ENCODE measurements around the gene COBLL1. TPM values are rescaled to one million over a fixed set of nuclear protein-coding genes. Genes with fewer than 3 reads are reported as not detected.

The COBLL1 gene, protein sequence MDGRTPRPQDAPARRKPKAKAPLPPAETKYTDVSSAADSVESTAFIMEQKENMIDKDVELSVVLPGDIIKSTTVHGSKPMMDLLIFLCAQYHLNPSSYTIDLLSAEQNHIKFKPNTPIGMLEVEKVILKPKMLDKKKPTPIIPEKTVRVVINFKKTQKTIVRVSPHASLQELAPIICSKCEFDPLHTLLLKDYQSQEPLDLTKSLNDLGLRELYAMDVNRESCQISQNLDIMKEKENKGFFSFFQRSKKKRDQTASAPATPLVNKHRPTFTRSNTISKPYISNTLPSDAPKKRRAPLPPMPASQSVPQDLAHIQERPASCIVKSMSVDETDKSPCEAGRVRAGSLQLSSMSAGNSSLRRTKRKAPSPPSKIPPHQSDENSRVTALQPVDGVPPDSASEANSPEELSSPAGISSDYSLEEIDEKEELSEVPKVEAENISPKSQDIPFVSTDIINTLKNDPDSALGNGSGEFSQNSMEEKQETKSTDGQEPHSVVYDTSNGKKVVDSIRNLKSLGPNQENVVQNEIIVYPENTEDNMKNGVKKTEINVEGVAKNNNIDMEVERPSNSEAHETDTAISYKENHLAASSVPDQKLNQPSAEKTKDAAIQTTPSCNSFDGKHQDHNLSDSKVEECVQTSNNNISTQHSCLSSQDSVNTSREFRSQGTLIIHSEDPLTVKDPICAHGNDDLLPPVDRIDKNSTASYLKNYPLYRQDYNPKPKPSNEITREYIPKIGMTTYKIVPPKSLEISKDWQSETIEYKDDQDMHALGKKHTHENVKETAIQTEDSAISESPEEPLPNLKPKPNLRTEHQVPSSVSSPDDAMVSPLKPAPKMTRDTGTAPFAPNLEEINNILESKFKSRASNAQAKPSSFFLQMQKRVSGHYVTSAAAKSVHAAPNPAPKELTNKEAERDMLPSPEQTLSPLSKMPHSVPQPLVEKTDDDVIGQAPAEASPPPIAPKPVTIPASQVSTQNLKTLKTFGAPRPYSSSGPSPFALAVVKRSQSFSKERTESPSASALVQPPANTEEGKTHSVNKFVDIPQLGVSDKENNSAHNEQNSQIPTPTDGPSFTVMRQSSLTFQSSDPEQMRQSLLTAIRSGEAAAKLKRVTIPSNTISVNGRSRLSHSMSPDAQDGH
- total RNA-seq (2014; rRNA removed; shearing (Covaris generic)) = 4.6 and 7.7 TPM in 2 replicates
- polyA plus RNA-seq (2015; cell fraction: cytosol; rRNA removed) = 13.0 and 17.6 TPM in 2 replicates
- 20.6 and 20.7 TPM in 2 replicates for polyA plus RNA-seq (2015; cell fraction: nucleus; rRNA removed)

DNA sequence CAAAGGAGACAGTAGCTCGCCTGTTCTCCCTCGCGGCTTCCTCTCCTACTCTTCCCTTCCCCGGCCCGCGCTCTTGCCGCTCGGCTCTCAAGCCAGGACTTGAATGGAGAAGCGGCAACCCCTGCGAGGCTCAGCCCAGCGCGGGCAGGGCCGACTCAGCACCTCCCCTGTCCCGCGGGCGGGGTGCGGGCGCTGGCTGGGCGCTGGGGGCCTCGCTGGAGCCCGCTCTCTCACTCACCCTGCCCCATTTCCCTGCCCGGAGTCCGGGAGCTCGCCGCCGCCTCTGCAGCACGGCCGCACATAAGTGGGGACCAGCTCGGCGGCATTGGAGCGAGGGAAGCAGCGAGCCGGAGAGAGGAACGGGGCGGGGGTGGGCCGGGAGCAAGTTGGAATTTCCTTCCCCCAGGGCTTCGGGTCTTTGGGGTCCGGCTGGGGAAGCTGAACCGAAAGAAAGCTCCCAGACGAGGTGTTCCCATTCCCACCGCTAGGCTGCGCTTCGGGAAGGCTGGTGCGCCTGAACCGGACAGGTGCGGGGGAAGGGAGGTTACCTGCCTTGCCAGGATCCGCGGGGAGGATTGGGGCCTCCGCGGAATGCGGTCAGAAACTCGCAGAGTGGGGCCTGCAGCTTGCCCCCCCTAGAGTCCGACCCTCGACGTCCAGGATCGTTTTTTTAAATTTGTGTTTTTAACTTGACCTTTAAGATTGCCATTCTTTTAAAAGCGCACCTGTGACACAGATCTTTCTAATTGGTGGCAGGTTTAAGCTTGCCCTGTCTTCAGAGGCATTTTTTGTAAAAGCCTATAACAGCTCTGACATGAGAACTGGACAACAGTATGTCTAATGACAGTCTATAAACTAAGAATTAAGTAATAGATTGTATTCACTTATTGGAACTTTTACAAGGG lies at the start of gene COBLL1:
Gene COBLL1 (minus strand): TSS at position 105 of the 905 bp plus-strand sequence. CDS start 627 bp downstream, outside the sequence.
- DNase-seq (ENCODE audit: low read depth, low spot score) = peak; percentile 70
- in situ Hi-C loops (cut with HindIII; ENCODE audit: low pct_unique_long_range_greater_than_20kb, low sequenced_read_pairs) = no loop called here

DNA sequence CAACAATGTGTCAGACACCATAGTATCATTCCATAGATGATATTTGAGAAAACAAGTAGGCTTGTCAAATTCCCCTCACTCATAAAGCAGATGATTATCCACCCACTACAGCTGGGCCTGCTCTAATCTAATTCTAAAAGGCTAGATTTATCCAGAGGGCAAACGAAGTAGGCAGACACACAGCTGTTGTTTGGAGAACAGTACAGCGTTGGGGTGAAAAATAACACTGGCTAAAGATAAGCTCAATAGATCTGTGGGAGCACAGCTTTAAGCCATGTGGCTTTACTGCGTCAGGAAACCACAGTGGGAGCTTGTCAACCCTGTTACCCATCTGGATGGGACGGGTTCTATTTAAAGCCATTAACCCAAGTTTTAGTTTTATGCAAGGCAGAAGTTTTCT lies 48.9 kb upstream of the COBLL1 start:
- in situ Hi-C loops (cut with HindIII; ENCODE audit: low pct_unique_long_range_greater_than_20kb, low sequenced_read_pairs) = no loop called here
- peak; percentile 37 for DNase-seq (ENCODE audit: low read depth, low spot score)

DNA sequence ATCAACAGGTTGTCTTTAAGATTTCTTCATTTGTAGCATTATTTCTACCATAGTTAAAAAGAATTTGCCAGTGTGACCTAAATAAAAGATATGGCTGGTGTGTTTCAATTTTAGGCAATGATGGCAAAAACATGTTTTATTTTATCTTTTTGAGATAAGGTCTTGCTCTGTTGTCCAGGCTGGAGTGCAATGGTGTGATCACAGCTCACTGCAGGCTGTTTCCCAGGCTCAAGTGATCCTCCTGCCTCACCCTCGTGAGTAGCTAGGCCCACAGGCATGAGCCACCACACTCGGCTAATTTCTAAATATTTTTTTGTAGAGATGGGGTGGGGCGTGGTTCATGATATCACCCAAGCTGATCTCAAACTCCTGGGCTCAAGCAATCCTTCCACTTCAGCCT lies 47.0 kb upstream of the COBLL1 start:
- no peak for DNase-seq (ENCODE audit: low read depth, low spot score)
- in situ Hi-C loops (cut with HindIII; ENCODE audit: low pct_unique_long_range_greater_than_20kb, low sequenced_read_pairs) = no loop called here

DNA sequence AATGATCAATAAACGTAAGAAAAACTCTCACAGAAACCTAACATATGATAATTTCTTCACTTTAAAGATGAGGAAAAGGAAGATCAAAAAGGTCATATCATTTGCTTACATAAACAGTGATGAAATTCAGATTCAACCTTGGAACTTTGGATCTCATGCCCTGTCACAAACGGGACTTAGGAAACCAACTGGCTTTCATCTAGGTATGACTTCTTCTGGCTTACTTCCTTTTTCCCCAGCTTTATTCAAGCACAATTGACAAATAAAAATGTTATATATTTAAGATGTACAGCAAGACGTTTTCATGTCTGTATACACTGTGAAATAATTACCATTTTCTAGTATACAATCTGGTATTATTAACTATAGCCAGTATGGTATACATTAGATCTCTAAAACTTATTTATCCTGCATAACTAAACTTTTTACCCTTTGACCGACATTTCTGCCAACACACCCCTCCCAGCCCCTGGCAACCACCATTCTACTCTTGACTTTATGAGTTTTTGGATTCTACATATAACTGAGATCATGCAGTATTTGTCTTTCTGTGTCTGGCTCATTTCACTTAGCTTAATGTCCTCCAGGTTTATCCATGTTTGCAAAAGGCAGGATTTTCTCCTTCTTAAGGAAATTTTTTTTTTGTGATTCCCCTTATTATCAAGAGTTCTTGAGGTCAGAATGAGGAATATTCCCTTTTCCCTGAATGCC lies 46.0 kb upstream of the COBLL1 start:
- DNase-seq (ENCODE audit: low read depth, low spot score) = no peak
- in situ Hi-C loops (cut with HindIII; ENCODE audit: low pct_unique_long_range_greater_than_20kb, low sequenced_read_pairs) = no loop called here

DNA sequence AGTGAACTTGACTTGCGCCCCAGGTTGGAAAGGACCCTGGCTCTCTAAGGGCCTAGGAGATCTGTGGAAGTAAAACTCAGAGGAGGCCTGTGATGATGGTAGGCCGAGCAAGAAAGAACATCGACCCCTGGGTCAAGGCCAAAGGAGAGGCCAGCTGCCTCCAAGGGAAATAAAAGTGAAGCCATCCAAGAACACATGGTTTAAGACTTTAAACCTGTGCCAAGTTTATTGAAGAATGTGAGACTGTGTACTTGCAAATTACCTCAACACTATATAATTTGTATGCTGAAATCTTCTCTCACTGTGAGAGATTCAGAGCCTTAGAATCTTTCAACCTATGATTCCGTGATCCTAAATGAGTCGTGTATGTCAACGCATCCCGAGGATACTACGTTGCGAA lies 40.7 kb upstream of the COBLL1 start:
- no peak for DNase-seq (ENCODE audit: low read depth, low spot score)
- in situ Hi-C loops (cut with HindIII; ENCODE audit: low pct_unique_long_range_greater_than_20kb, low sequenced_read_pairs) = no loop called here

DNA sequence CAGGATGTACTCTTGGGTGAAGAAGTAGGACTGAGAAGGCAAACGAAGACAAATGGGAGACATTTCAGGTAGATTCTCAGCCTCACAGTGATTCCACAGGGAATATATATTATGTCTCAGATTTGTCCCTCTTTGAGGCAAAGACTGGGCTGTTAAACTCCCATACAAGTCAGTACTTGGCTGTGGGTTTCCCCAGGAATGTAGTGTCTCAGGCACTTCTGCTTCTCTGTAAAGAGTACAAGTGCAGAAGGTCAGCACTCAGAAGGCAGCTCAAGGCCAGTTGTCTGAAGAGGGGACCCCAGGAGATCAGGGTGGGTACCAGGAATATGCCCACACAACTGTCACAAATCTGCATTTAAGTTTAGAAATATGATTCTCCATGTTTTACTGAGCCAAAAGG lies 39.9 kb upstream of the COBLL1 start:
- in situ Hi-C loops (cut with HindIII; ENCODE audit: low pct_unique_long_range_greater_than_20kb, low sequenced_read_pairs) = no loop called here
- no peak for DNase-seq (ENCODE audit: low read depth, low spot score)

DNA sequence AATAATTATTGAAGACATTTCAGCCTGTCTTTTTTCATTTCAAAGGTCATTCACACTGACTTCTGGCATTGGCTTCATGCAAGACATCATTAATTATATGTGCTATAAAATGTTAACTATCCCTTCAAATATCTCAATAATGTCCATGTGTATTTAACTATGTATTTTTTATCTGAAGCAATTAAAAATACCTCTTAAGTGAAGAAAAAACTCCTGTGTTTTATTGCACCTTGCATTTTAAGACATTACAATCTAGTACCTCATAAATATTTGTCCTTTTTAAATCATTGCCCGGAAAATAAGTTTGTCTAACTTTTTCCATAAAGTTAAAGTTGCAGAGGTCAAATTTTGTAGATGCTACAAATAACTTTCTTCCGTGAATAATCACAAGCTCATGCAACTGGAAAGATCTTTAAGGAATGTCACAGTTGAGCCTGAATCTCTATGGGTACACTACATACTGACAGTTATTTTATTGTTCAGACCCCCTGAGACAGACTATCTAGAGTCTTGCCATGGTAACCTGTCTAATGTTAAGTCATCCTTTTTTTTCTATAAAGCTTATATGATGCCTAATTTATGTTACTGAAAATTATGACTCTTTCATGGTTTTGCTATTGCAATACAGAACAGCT lies 38.4 kb upstream of the COBLL1 start:
- no peak for DNase-seq (ENCODE audit: low read depth, low spot score)
- in situ Hi-C loops (cut with HindIII; ENCODE audit: low pct_unique_long_range_greater_than_20kb, low sequenced_read_pairs) = no loop called here

DNA sequence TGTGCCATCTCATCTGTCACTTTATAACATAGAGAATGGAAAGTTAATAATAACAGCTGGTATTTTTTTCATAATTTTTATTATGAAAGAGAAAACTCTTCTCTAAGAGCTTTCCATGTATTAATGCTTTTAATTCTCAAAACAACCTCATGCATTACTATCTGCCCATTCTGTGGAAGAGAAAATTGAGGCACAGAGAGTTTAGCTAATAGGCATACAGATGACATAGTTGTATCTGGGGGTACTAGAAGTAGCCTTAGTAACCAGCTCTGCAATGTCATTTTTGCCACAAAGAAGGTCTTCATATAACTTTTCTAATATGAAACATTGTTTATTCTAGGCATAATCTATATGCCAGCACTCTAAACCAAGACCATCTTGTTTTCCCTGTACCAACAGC lies 36.3 kb upstream of the COBLL1 start:
- in situ Hi-C loops (cut with HindIII; ENCODE audit: low pct_unique_long_range_greater_than_20kb, low sequenced_read_pairs) = no loop called here

DNA sequence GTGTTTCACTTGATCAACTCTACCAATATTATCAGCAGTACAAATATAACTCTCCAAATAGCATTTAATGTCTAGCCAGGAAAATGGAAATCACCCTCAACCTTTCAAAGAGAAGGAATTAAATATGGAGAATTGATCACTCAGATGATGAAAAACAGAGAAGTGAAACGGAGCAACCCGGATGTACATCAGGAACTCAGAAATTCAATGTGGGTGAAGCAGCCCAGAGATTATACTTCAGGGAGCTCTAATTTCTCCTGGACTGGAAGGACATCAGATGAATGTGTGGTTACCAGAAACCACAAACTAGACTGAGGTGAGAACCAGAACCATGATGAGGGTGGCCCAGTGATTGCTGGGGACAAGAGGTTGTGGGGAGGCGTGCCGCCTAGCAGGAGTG lies 35.5 kb upstream of the COBLL1 start:
- DNase-seq (ENCODE audit: low read depth, low spot score) = no peak
- in situ Hi-C loops (cut with HindIII; ENCODE audit: low pct_unique_long_range_greater_than_20kb, low sequenced_read_pairs) = no loop called here

More for the DNA sequence above, 36.3 kb upstream of the COBLL1 start:
- DNase-seq (ENCODE audit: low read depth, low spot score) = no peak

DNA sequence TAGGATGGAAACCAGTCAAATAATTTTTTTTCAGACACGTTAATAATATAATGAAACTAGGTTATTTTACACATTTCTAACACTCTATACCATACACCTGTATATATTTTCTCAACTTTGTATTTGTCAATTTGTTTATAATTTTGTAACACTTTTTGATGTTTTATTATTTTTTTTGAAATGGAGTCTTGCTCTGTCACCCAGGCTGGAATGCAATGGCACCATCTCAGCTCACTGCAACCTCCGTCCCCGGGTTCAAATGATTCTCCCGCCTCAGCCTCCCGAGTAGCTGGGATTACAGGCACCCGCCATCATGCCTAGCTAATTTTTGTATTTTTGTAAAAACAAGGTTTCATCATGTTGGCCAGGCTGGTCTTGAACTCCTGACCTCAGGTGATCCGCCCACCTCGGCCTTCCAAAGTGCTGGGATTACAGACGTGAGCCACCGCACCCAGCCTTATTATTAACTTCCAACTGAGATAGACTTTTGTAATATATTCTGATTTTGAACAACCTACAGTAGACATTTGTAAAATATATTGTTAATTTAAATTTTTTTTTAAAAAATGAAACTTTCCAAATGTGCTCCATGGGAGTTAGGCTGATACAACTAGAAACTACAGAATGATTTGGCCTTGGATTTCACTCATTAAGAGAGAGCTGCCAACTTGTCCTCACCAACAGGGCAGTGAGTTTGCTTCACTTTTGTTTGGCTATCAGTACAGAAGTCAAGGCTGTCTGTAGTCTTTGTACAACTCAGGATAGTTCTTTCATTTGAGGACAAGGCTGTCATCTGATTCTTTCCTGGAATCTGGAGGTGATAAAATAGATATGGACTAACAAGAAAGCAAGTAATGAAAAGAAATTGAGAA lies 33.9 kb upstream of the COBLL1 start:
- no peak for DNase-seq (ENCODE audit: low read depth, low spot score)
- in situ Hi-C loops (cut with HindIII; ENCODE audit: low pct_unique_long_range_greater_than_20kb, low sequenced_read_pairs) = no loop called here

DNA sequence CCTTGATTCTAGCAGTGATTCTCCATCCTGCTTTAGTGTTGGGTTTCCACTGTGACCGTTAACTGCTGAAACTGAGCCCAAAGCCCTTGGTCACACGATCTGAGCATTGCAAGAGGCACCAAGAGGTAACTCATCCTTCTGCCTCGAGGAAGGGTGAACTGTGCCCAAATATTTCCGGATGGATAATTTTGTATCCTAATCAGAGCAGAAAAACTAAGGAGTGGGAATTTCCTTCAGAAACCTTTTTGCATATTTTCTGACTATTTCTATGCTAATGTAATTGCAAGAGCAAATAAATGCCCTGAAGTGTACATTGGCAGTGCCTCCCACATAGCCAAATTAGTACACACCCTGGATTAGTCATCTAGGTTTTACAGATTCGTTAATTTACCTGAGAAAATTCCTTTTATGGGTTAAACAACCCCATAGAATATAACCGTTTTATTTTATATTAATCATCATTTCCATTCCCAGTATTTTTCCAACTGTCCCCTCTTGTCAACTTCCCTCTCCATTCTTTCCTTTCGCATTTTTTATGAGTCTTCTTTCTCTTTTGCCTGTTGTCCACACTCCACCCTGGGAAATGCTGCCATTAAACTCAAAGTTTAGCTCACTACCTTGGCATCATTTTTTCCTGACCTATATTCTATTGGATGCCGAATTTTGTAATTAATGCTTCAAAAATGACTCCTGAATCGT lies 31.7 kb upstream of the COBLL1 start:
- in situ Hi-C loops (cut with HindIII; ENCODE audit: low pct_unique_long_range_greater_than_20kb, low sequenced_read_pairs) = no loop called here

DNA sequence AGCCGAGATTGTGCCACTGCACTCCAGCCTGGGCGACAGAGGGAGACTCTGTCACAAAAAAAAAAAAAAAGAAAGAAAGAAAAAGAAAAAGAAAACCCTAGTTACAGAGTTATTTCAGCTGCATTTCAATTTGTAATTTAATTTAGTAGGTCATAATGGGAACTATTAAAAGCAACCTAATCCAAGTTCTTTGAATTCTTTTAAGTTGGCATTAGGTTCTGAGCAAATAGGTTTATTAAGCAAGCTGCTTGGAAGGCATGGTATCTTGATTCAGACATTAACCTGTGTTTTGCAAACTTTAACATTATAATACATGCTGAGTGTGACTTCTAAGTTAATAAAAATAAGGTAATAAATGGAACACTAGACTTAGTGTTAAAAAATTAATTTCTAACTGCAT lies 29.8 kb upstream of the COBLL1 start:
- DNase-seq (ENCODE audit: low read depth, low spot score) = no peak

More for the DNA sequence above, 31.7 kb upstream of the COBLL1 start:
- DNase-seq (ENCODE audit: low read depth, low spot score) = no peak

DNA sequence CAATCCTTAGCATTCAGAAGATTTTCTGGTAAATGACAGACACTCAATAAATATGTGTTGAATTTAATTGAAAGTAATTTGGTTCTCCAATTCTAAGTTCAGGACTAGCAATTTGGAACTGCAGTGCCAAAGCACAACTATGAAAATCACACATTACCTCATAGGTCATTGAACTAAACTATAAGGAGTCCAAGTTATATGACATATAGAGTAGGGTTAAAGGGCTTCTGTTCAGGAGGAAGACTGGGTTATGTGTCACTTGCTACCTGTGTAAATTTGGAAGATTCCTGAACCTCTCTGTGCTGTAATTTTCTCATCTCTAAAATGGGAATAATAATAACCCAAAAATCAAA lies 27.8 kb upstream of the COBLL1 start:
- no peak for DNase-seq (ENCODE audit: low read depth, low spot score)
- in situ Hi-C loops (cut with HindIII; ENCODE audit: low pct_unique_long_range_greater_than_20kb, low sequenced_read_pairs) = no loop called here

More for the DNA sequence above, 29.8 kb upstream of the COBLL1 start:
- in situ Hi-C loops (cut with HindIII; ENCODE audit: low pct_unique_long_range_greater_than_20kb, low sequenced_read_pairs) = no loop called here

DNA sequence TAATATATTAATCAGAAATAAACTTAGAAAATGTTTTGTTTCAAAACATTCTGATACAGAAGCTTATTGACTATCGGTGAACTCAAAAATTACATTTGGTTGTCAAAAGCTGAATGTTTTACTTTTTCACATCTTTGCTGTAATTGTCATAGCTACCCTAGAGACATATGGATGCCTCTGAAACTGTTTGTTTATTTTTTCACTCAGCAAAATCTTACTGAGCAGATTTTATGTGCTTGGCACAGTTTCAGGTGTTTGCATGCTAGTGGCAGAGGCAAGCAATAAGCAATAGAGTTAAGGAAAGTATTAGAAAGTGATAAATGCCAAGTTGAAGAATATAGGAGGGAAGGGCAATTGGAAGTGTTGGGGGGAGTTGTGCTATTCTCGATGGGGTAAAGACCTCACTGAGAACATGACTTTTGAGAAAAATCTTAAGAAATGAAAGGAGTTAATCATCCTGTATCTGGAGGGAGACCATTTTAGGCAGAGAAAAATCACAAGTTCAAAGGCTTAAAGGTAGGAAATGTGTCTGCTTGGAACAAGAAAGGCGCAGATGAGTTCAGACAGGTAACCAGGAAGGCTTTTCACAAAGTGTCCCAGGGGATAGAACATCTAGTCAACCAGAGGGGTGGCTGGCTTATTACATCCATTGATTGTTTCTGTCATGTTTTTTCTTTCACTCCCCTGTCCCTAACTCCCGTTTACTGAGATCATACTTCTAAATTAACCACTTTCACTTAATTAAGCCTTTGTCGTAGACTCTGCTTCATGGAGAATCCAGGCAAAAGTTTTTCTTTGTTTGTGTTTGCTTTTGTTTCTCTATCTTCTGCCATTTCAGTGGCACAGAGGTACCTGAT lies 27.2 kb upstream of the COBLL1 start:
- in situ Hi-C loops (cut with HindIII; ENCODE audit: low pct_unique_long_range_greater_than_20kb, low sequenced_read_pairs) = no loop called here
- DNase-seq (ENCODE audit: low read depth, low spot score) = no peak

All from SK-MEL-5 (cell line).